HEK293 (cell line): Measurements from ENCODE around the gene SSTR3.

Experiments used
- CTCF ChIA-PET: fragments of 350-600 bp; formaldehyde crosslinking; extraction: SDS; loops from one replicate; lab custom pipeline; 2021; ENCODE audit warnings: antibody characterized with exemption; lab: Yijun Ruan, JAX
- POLR2A ChIA-PET: fragments of 300-600 bp; formaldehyde crosslinking; extraction: SDS; loops from one replicate; lab custom pipeline; 2020; ENCODE audit warnings: antibody characterized with exemption, inconsistent platforms; lab: Yijun Ruan, JAX
- H3K27ac ChIP-seq: fragments of 200-500 bp; sonication (Bioruptor generic); 2 replicates; pipeline ENCODE4 v1.5.1; 2014; ENCODE audit warnings: low read depth, low read length, control low read depth, inconsistent platforms; ENCODE audit errors: extremely low read depth
- H3K36me3 ChIP-seq, 2 experiments: fragments of 200-500 bp in 1 of 2; sonication (Bioruptor generic) in 1 of 2; 1 replicate in 1 of 2; 2 replicates in 1 of 2; pipeline ENCODE4 v1.5.1; 2014 to 2017; ENCODE audit warnings: inconsistent platforms in 2 of 2, low read length in 2 of 2; ENCODE audit not compliant: control insufficient read depth in 2 of 2, insufficient read depth in 1 of 2
- H3K4me1 ChIP-seq: fragments of 200-500 bp; sonication (Bioruptor generic); 2 replicates; pipeline ENCODE4 v1.5.1; 2014; ENCODE audit warnings: mild to moderate bottlenecking, low read length, inconsistent platforms; ENCODE audit not compliant: control insufficient read depth, insufficient read depth
- H3K4me3 ChIP-seq: 2 replicates; pipeline ENCODE4 v1.5.1; 2011; ENCODE audit warnings: low read depth, mild to moderate bottlenecking, control low read depth, low read length, moderate library complexity
- H3K9me3 ChIP-seq: fragments of 200-500 bp; sonication (Bioruptor generic); 2 replicates; pipeline ENCODE4 v1.5.1; 2014; ENCODE audit warnings: low read depth, low read length, inconsistent platforms; ENCODE audit not compliant: control insufficient read depth, insufficient read depth
- EGR2 ChIP-seq: fragments of 450-650 bp; formaldehyde crosslinking; IDR thresholded peaks from 2 replicates; pipeline ENCODE4 v1.5.1; 2016; ENCODE audit warnings: low read depth, missing biosample characterization, missing genetic modification characterization
- GLIS1 ChIP-seq: fragments of 450-650 bp; formaldehyde crosslinking; IDR thresholded peaks from 2 replicates; pipeline ENCODE4 v1.5.1; 2016; ENCODE audit warnings: missing biosample characterization, missing genetic modification characterization
- IKZF3 ChIP-seq: fragments of 450-650 bp; IDR thresholded peaks from 2 replicates; pipeline ENCODE4 v1.5.0; 2018; ENCODE audit warnings: missing biosample characterization, mild to moderate bottlenecking, missing genetic modification characterization, moderate library complexity
- KLF1 ChIP-seq: fragments of 450-650 bp; formaldehyde crosslinking; IDR thresholded peaks from 2 replicates; pipeline ENCODE4 v1.5.1; 2016; ENCODE audit warnings: missing biosample characterization, missing genetic modification characterization
- OSR2 ChIP-seq: fragments of 450-650 bp; formaldehyde crosslinking; IDR thresholded peaks from 2 replicates; pipeline ENCODE4 v1.5.1; 2016; ENCODE audit warnings: missing biosample characterization, missing genetic modification characterization
- TRIM28 ChIP-seq: IDR thresholded peaks from 2 replicates; pipeline ENCODE4 v1.6.1; 2011; ENCODE audit warnings: low read length, control low read depth, borderline replicate concordance
- ZFHX2 ChIP-seq: fragments of 450-650 bp; formaldehyde crosslinking; conservative IDR thresholded peaks from 2 replicates; pipeline ENCODE4 v1.5.1; 2016; ENCODE audit warnings: missing biosample characterization, missing genetic modification characterization
- ZFP69B ChIP-seq: fragments of 450-650 bp; formaldehyde crosslinking; IDR thresholded peaks from 2 replicates; pipeline ENCODE4 v1.5.1; 2016; ENCODE audit warnings: missing biosample characterization, missing genetic modification characterization
- ZNF16 ChIP-seq: fragments of 450-650 bp; formaldehyde crosslinking; IDR thresholded peaks from 2 replicates; pipeline ENCODE4 v1.5.1; 2016; ENCODE audit warnings: low read depth, missing biosample characterization, missing genetic modification characterization
- ZNF266 ChIP-seq: fragments of 450-650 bp; formaldehyde crosslinking; IDR thresholded peaks from 2 replicates; pipeline ENCODE4 v1.5.1; 2016; ENCODE audit warnings: missing biosample characterization, missing genetic modification characterization, low read depth
- ZNF354C ChIP-seq: fragments of 450-650 bp; formaldehyde crosslinking; IDR thresholded peaks from 2 replicates; pipeline ENCODE4 v1.5.1; 2016; ENCODE audit warnings: missing biosample characterization, missing genetic modification characterization, low read depth, borderline replicate concordance
- ZNF404 ChIP-seq: fragments of 450-650 bp; formaldehyde crosslinking; IDR thresholded peaks from 2 replicates; pipeline ENCODE4 v1.5.1; 2017; ENCODE audit warnings: missing biosample characterization, missing genetic modification characterization
- ZNF548 ChIP-seq: fragments of 450-650 bp; formaldehyde crosslinking; IDR thresholded peaks from 2 replicates; pipeline ENCODE4 v1.5.1; 2016; ENCODE audit warnings: missing biosample characterization, missing genetic modification characterization
- ZNF621 ChIP-seq: fragments of 450-650 bp; formaldehyde crosslinking; IDR thresholded peaks from 2 replicates; pipeline ENCODE4 v1.5.1; 2017; ENCODE audit warnings: missing biosample characterization, missing genetic modification characterization
- ZNF843 ChIP-seq: fragments of 450-650 bp; formaldehyde crosslinking; IDR thresholded peaks from 2 replicates; pipeline ENCODE4 v1.5.1; 2016; ENCODE audit warnings: missing biosample characterization, missing genetic modification characterization
- ZXDB ChIP-seq: fragments of 450-650 bp; formaldehyde crosslinking; IDR thresholded peaks from 2 replicates; pipeline ENCODE4 v1.5.1; 2016; ENCODE audit warnings: missing biosample characterization, missing genetic modification characterization
- TF ChIP-seq, protein P1 (sequence below): fragments of 450-650 bp; formaldehyde crosslinking; IDR thresholded peaks from 2 replicates; pipeline ENCODE4 v1.5.1; 2016; ENCODE audit warnings: missing biosample characterization, missing genetic modification characterization
- TF ChIP-seq, protein P2 (sequence below): fragments of 450-650 bp; formaldehyde crosslinking; IDR thresholded peaks from 2 replicates; pipeline ENCODE4 v1.5.1; 2016; ENCODE audit warnings: missing biosample characterization, missing genetic modification characterization

The SSTR3 gene

DNA sequence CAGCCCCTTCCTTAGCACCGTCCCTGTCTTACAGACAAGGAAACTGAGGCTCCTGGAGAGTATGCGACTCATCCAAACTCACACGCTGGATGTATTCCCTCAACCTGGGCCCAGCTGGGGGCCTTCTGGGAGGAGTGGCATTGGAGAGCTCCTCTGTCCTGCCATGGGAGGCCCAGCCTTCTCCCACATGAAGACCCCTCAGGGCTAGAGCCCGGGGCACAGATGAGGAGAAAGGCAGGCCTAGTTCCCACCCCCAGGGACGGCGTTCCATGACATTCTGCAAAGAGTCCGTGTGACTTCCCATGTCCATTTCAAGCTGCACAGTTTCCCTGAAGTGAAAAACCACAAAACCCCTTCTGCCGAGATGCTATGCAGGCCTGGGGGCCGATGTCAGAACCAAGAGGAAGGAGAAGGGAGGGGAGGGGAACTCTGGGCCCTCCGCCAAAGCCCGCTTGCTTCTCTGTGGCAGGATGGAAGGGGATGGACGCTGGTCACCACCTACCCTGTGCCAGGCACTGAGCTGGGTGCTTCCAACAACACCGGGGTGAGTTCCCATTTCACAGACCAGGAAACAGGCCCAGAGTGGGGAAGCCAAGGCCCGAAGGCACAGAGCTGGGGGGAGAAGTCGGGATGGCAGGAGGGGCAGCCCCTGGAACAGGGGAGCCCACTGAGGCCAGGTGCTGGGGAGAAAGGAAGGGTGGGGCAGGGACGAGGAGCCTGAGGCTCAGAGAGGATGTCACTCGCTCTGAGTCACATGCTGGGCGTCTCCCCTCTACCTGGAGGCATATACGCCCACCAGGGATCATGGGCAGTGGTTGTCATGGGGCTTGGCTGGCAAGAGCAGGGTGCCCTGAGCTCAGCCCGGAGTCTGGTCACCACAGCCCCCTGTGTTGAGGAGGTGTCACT, 16.1 kb upstream of the SSTR3 start:
- no peak overlapping the region for H3K27ac ChIP-seq
- H3K36me3 ChIP-seq = no peaks in the 10 kb centered on the region
- TF ChIP-seq, protein P1, sequence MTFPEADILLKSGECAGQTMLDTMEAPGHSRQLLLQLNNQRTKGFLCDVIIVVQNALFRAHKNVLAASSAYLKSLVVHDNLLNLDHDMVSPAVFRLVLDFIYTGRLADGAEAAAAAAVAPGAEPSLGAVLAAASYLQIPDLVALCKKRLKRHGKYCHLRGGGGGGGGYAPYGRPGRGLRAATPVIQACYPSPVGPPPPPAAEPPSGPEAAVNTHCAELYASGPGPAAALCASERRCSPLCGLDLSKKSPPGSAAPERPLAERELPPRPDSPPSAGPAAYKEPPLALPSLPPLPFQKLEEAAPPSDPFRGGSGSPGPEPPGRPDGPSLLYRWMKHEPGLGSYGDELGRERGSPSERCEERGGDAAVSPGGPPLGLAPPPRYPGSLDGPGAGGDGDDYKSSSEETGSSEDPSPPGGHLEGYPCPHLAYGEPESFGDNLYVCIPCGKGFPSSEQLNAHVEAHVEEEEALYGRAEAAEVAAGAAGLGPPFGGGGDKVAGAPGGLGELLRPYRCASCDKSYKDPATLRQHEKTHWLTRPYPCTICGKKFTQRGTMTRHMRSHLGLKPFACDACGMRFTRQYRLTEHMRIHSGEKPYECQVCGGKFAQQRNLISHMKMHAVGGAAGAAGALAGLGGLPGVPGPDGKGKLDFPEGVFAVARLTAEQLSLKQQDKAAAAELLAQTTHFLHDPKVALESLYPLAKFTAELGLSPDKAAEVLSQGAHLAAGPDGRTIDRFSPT (tag by site-specific recombination) = 0 out of 2 replicates have a peak, but pooled peaks have one; percentile 10
- peak; percentile 82 for TF ChIP-seq KLF1 (tag by site-specific recombination)
- TF ChIP-seq ZNF266 (tag by site-specific recombination) = no peak
- TF ChIP-seq ZNF621 (tag by site-specific recombination) = no peak
- TF ChIP-seq TRIM28 = no peak
- TF ChIP-seq, all 188 proteins: peak for 2
- Histone ChIP-seq H3K4me3 (no peak overlapping the region), H3K4me1 (no peaks in the 10 kb centered on the region), H3K9me3 (no peaks in the 10 kb centered on the region)
- POLR2A ChIA-PET = interaction anchor here (0.8 kb wide), 1 partner anchor 32 kb away, joined by 3 read pairs; no protein-coding TSS in a partner anchor
- CTCF ChIA-PET = interaction anchor here (0.7 to 4.3 kb wide), 7 partner anchors 9 to 1030 kb away, joined by 3 to 28 read pairs (median 5); no protein-coding TSS in a partner anchor

DNA sequence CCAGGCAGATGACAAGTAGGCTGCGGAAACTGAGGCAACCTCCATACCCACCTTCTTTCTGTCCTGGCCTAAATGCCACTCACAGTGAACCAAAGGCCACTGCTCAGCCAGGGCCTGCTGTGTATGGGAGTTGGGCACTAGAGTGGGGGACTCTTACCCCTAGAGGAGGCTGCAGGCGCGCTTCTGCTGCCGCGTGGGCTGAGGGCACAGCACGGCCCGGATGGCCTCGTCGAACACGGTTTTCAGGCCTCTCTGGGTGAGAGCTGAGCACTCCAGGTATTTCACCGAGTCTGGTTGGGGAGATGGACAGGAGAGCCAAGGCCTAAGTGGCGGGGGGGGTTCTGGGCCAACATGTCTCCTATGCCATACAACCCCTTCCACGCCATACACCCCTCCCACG, 14.2 kb upstream of the SSTR3 start:
- Histone ChIP-seq H3K27ac (no peak overlapping the region), H3K4me3 (no peak overlapping the region), H3K9me3 (no peaks in the 10 kb centered on the region), H3K4me1 (no peaks in the 10 kb centered on the region), H3K36me3 (no peaks in the 10 kb centered on the region)
- CTCF ChIA-PET = interaction anchor here (0.7 to 4.9 kb wide), 2 partner anchors 10 to 34 kb away, joined by 3 to 37 read pairs; no protein-coding TSS in a partner anchor
- TF ChIP-seq ZXDB (tag by site-specific recombination) (no peak), OSR2 (no peak), KLF1 (tag by site-specific recombination) (no peak), IKZF3 (tag by site-specific recombination) (no peak), ZNF354C (tag by site-specific recombination) (no peak), ZNF16 (tag by site-specific recombination) (no peak), ZNF843 (tag by site-specific recombination) (no peak), ZNF404 (tag by site-specific recombination) (no peak)
- TF ChIP-seq, protein P2, sequence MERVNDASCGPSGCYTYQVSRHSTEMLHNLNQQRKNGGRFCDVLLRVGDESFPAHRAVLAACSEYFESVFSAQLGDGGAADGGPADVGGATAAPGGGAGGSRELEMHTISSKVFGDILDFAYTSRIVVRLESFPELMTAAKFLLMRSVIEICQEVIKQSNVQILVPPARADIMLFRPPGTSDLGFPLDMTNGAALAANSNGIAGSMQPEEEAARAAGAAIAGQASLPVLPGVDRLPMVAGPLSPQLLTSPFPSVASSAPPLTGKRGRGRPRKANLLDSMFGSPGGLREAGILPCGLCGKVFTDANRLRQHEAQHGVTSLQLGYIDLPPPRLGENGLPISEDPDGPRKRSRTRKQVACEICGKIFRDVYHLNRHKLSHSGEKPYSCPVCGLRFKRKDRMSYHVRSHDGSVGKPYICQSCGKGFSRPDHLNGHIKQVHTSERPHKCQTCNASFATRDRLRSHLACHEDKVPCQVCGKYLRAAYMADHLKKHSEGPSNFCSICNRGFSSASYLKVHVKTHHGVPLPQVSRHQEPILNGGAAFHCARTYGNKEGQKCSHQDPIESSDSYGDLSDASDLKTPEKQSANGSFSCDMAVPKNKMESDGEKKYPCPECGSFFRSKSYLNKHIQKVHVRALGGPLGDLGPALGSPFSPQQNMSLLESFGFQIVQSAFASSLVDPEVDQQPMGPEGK = no peak
- POLR2A ChIA-PET = no interaction called here

DNA sequence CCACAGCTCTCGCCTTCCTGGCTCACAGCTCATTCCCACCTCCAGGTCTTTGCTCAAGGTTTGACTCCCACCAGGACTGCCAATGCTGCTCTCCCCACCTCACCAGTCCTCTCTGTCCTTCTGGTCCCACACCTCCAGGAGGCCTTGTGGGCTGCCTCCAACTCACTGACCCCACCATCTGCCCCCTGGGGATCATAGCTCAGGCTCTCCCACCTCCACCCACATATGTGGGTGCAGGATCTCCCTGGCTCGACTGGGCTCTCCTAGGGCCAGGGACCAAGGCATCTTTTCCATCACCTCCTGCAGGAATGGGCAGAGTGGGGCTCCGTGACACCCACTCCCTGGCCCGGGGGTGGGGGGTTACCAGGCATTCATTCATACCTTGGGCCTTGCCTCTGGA, 13.8 kb upstream of the SSTR3 start:
- no peaks in the 10 kb centered on the region for H3K4me1 ChIP-seq
- ChIA-PET CTCF (interaction anchor here (0.6 to 4.9 kb wide), 5 partner anchors 9 to 70 kb away, joined by 3 to 37 read pairs (median 4); no protein-coding TSS in a partner anchor), POLR2A (no interaction called here)
- H3K36me3 ChIP-seq = no peaks in the 10 kb centered on the region
- TF ChIP-seq GLIS1 (tag by site-specific recombination) (peak; percentile 48), ZFHX2 (tag by site-specific recombination) (peak; percentile 88), ZNF548 (tag by site-specific recombination) (no peak), ZFP69B (tag by site-specific recombination) (no peak), EGR2 (tag by site-specific recombination) (peak; percentile 90)
- H3K9me3 ChIP-seq = no peaks in the 10 kb centered on the region
- no peak overlapping the region for H3K27ac ChIP-seq
- H3K4me3 ChIP-seq = no peak overlapping the region
